ENCODE measurements around the gene SLFNL1. TPM values are rescaled to one million over a fixed set of nuclear protein-coding genes. Genes with fewer than 3 reads are reported as not detected.
A peak's percentile ranks its signal among the peaks of the same experiment; 100 is the strongest.

The SLFNL1 gene
- polyA plus RNA-seq, 2 of the 4 experiments (the other 2 are of a cell fraction): 0.01 to 0.03 TPM

DNA sequence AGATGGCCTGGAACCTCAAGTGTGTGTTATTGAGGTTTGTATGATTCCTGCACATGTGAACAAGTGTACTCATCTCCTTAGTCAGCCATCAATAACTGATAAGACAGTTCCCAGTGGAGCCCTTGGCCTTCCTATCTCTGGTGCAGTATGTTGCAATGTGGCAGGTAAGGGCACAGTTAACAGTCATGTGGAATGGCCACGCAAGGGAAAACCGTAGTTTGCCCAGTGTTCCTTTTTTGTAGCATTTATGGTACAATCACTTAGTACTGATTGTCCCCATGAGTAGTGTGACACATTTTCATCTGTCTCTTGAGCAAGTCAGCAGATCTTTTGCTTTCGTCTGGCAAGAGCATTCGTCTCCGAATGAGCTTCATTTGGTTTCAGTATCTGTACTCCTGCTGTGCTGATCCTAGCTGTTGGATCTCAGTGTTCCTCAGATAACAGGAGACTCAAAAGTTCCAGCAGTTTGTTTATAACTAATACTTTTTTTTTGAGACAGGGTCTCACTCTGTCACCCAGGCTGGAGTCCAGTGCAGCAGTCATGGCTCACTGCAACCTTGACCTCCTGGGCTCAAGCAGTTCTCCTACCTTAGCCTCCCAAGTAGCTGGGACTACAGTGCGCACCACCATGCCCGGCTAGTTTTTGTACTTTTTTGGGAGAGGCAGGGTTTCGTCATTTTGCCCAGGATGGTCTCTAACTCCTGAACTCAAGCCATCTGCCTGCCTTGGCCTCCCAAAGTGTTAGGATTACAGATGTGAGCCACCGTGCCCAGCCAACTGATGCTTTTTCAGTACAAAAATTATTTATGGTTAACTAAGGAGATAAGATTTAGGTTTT is 33.9 kb downstream of the SLFNL1 start:
- ATAC-seq (no peak), FAIRE-seq (no peak), DNase-seq (ENCODE audit: low read depth in 1 of 2, low spot score in 1 of 2) (no peak)
- 85% methylated on average over 9 of the region's 9 CpGs for WGBS (ENCODE audit: missing lambda C conversion rate)
- H3K4me2 ChIP-seq: peak overlapping the region; percentile 40; the same call in 2 of the 3 replicates
- CTCF ChIA-PET: interaction anchor here (0.9 to 1.0 kb wide), 2 partner anchors 16 to 125 kb away, joined by 3 read pairs; partner anchors contain the start of gene CITED4
- H3K4me3 ChIP-seq: no peak overlapping the region
- POLR2A ChIA-PET: interaction anchor here (1.9 kb wide), 1 partner anchor 16 kb away, joined by 7 read pairs; no protein-coding TSS in a partner anchor
- H3K9me3 ChIP-seq: no peaks in the 10 kb centered on the region
- peak overlapping the region in 1 of 2 experiments; percentile 69; a peak in 3 of 6 replicates for H3K27ac ChIP-seq
- TF ChIP-seq ZFP36 (IDR thresholded peaks at IDR 0.05; ENCODE audit: borderline replicate concordance, partially characterized antibody): no peak
- peaks cover 82% of the 10 kb centered on the region for H3K4me1 ChIP-seq

DNA sequence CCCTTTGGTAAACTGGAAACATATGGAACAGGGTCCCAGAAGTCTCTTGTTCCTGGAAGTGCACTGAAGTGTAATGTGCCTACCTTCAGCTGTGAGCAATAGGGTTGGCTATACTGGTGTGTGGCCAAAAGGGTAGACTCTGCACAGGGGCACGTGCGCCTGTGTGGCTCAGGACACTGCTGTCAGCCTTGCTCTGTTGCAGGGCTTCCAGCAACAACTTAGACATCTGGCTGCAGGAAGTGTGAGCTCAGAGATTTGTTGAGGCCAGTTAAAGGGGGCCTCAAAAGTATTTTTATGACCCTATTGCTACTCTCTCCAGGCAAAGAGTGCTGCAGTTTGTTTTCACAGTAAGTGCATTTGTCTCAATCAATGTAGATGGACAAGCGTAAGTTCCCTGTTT is 34.6 kb downstream of the SLFNL1 start:
- CTCF ChIA-PET: interaction anchor here (0.9 to 1.0 kb wide), 2 partner anchors 17 to 124 kb away, joined by 3 read pairs; partner anchors contain the start of gene CITED4
- no peak for FAIRE-seq
- ATAC-seq: peak in 1 of 2 experiments; percentile 24; a peak in 3 of 6 replicates

DNA sequence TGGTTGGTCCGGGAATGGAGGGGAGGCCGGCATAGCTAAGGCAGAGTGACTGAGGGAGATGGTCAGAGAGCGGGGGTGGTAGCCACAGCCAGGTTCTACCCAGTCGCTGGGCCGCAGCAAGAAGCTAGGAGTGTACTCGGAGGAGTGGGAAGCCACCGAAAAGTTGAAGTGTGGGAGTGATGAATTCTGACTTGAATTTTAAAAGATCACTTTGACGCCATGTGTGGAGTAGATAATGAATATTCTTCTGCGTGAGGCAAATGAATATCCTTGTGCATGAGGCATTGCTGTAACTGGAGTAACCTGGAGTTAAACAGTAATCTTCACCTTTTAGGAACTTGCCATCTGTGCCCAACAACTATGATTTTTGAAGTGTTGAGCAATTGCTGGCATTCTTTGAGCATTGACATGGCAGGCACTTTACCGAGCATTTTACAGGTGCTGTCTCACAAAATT is 35.2 kb downstream of the SLFNL1 start:
- TF ChIP-seq CEBPB (IDR thresholded peaks at IDR 0.05) (0 out of 4 replicates have a peak, but pooled peaks of 1 of the 2 experiments have one; percentile 3), NR3C1 (IDR thresholded peaks at IDR 0.05) (no peak)
- ChIA-PET CTCF (interaction anchor here (0.7 to 2.5 kb wide), 3 partner anchors 10 to 17 kb away, joined by 3 to 12 read pairs (median 5); no protein-coding TSS in a partner anchor), POLR2A (interaction anchor here (1.9 kb wide), 1 partner anchor 17 kb away, joined by 7 read pairs; no protein-coding TSS in a partner anchor)
- Histone ChIP-seq H3K4me2 (peak overlapping the region; percentile 93), H3K4me1 (peaks cover 84% of the 10 kb centered on the region), H3K9me3 (no peaks in the 10 kb centered on the region), H3K4me3 (peak overlapping the region; percentile 19; the same call in 1 of the 3 replicates), H3K27ac (peak overlapping the region; percentile 9 to 44; a peak in 3 of 6 replicates)
- no peak for FAIRE-seq
- no peak for DNase-seq (ENCODE audit: low read depth in 1 of 2, low spot score in 1 of 2)
- ATAC-seq: peak in 1 of 2 experiments; percentile 13; a peak in 2 of 6 replicates
- 82% methylated on average over 10 of the region's 10 CpGs for WGBS (ENCODE audit: missing lambda C conversion rate)

More for the DNA sequence above, 34.6 kb downstream of the SLFNL1 start:
- POLR2A ChIA-PET: interaction anchor here (1.9 kb wide), 1 partner anchor 16 kb away, joined by 7 read pairs; no protein-coding TSS in a partner anchor
- H3K4me3 ChIP-seq: no peak overlapping the region
- peak overlapping the region; percentile 9 to 44; a peak in 2 of 6 replicates for H3K27ac ChIP-seq
- H3K9me3 ChIP-seq: no peaks in the 10 kb centered on the region
- peaks cover 84% of the 10 kb centered on the region for H3K4me1 ChIP-seq
- 89% methylated on average over 2 of the region's 3 CpGs for WGBS (ENCODE audit: missing lambda C conversion rate)
- peak overlapping the region; percentile 93 for H3K4me2 ChIP-seq
- no peak for DNase-seq (ENCODE audit: low read depth in 1 of 2, low spot score in 1 of 2)
- TF ChIP-seq FOXS1 (CRISPR knock-in tag; IDR thresholded peaks at IDR 0.05) (no peak), TP53 (CRISPR knock-in tag; IDR thresholded peaks at IDR 0.05) (no peak), NR3C1 (IDR thresholded peaks at IDR 0.05) (no peak), POLR2A (IDR thresholded peaks at IDR 0.05; ENCODE audit: low read length) (no peak), HOXA7 (CRISPR knock-in tag; IDR thresholded peaks at IDR 0.05) (no peak), RFX5 (IDR thresholded peaks at IDR 0.05) (no peak), RNF2 (IDR thresholded peaks at IDR 0.05; ENCODE audit: borderline replicate concordance, low read depth) (no peak), CEBPB (IDR thresholded peaks at IDR 0.05) (no peak)
- TF ChIP-seq, protein P1, sequence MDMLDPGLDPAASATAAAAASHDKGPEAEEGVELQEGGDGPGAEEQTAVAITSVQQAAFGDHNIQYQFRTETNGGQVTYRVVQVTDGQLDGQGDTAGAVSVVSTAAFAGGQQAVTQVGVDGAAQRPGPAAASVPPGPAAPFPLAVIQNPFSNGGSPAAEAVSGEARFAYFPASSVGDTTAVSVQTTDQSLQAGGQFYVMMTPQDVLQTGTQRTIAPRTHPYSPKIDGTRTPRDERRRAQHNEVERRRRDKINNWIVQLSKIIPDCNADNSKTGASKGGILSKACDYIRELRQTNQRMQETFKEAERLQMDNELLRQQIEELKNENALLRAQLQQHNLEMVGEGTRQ (IDR thresholded peaks at IDR 0.05): no peak

DNA sequence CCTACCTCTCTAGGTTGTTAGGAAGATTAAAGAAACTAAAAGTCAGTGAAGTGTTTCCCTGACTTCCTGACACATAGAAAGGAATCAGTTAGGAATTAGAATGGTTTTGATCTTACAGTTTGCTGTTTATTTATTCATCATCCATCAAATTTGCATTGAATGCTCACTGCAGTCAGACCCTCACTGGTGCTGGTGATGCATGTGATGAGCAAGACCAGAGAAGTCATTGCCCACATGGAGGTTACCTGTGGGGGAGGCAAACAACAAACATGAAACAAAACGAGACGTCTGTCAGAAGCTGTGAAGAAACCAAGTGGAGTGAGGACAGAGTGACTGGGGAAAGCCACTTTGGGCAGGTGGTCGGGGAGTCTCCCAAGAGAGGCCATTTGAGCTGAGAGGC is 35.6 kb downstream of the SLFNL1 start:
- 66% methylated on average over 3 of the region's 3 CpGs for WGBS (ENCODE audit: missing lambda C conversion rate)
- Histone ChIP-seq H3K4me1 (peaks cover 83% of the 10 kb centered on the region), H3K9me3 (no peaks in the 10 kb centered on the region), H3K4me3 (peak overlapping the region; percentile 19; the same call in 2 of the 3 replicates), H3K4me2 (peak overlapping the region; percentile 93), H3K27ac (peak overlapping the region in 1 of 2 experiments; percentile 62; a peak in 3 of 6 replicates)
- no peak for DNase-seq (ENCODE audit: low read depth in 1 of 2, low spot score in 1 of 2)
- ATAC-seq: no peak
- ChIA-PET POLR2A (interaction anchor here (1.1 to 1.9 kb wide), 2 partner anchors 18 to 124 kb away, joined by 3 to 7 read pairs; partner anchors contain the start of gene CITED4), CTCF (interaction anchor here (0.7 to 2.5 kb wide), 2 partner anchors 9 to 17 kb away, joined by 5 to 12 read pairs; no protein-coding TSS in a partner anchor)
- FAIRE-seq: no peak
- no peak for TF ChIP-seq JUNB (IDR thresholded peaks at IDR 0.05)
- TF ChIP-seq, protein P1 (IDR thresholded peaks at IDR 0.05): no peak
- no peak for TF ChIP-seq PHF8 (IDR thresholded peaks at IDR 0.05; ENCODE audit: borderline replicate concordance, low read depth)
- TF ChIP-seq EHMT2 (IDR thresholded peaks at IDR 0.05; ENCODE audit: low read depth): no peak
- TF ChIP-seq, protein P2, sequence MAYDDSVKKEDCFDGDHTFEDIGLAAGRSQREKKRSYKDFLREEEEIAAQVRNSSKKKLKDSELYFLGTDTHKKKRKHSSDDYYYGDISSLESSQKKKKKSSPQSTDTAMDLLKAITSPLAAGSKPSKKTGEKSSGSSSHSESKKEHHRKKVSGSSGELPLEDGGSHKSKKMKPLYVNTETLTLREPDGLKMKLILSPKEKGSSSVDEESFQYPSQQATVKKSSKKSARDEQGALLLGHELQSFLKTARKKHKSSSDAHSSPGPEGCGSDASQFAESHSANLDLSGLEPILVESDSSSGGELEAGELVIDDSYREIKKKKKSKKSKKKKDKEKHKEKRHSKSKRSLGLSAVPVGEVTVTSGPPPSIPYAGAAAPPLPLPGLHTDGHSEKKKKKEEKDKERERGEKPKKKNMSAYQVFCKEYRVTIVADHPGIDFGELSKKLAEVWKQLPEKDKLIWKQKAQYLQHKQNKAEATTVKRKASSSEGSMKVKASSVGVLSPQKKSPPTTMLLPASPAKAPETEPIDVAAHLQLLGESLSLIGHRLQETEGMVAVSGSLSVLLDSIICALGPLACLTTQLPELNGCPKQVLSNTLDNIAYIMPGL (CRISPR knock-in tag; IDR thresholded peaks at IDR 0.05; ENCODE audit: borderline replicate concordance): no peak
- TF ChIP-seq HDAC2 (IDR thresholded peaks at IDR 0.05): no peak
- no peak for TF ChIP-seq TFCP2L1 (CRISPR knock-in tag; IDR thresholded peaks at IDR 0.05)
- TF ChIP-seq FOSB (CRISPR knock-in tag; IDR thresholded peaks at IDR 0.05): no peak
- TF ChIP-seq RCOR1 (IDR thresholded peaks at IDR 0.05; ENCODE audit: low read depth, low read length): no peak
- TF ChIP-seq, protein P3, sequence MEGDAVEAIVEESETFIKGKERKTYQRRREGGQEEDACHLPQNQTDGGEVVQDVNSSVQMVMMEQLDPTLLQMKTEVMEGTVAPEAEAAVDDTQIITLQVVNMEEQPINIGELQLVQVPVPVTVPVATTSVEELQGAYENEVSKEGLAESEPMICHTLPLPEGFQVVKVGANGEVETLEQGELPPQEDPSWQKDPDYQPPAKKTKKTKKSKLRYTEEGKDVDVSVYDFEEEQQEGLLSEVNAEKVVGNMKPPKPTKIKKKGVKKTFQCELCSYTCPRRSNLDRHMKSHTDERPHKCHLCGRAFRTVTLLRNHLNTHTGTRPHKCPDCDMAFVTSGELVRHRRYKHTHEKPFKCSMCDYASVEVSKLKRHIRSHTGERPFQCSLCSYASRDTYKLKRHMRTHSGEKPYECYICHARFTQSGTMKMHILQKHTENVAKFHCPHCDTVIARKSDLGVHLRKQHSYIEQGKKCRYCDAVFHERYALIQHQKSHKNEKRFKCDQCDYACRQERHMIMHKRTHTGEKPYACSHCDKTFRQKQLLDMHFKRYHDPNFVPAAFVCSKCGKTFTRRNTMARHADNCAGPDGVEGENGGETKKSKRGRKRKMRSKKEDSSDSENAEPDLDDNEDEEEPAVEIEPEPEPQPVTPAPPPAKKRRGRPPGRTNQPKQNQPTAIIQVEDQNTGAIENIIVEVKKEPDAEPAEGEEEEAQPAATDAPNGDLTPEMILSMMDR (IDR thresholded peaks at IDR 0.05): no peak
- no peak for TF ChIP-seq CHD2 (IDR thresholded peaks at IDR 0.05; ENCODE audit: low read length, partially characterized antibody)
- no peak for TF ChIP-seq CHD4 (IDR thresholded peaks at IDR 0.05; ENCODE audit: borderline replicate concordance)
- no peak for TF ChIP-seq NPAS2 (CRISPR knock-in tag; IDR thresholded peaks at IDR 0.05; ENCODE audit: borderline replicate concordance)
